Coronary artery (tissue), 2 donors: Measurements from ENCODE around the gene P2RY2.

Experiments used
- DNase-seq: peaks from one replicate; pipeline ENCODE4 v3.0.0-alpha.2; 2017; ENCODE audit warnings: low spot score
- H3K27ac ChIP-seq, 2 donors: fragments of 200-600 bp; sonication (generic); one replicate each; pipeline ENCODE4 v1.5.1; 2016 to 2019
- H3K4me3 ChIP-seq: fragments of 200-600 bp; sonication (generic); 2 replicates; pipeline ENCODE4 v1.5.1; 2016; ENCODE audit warnings: mild to moderate bottlenecking, moderate library complexity
- TF ChIP-seq, protein P1 (sequence below): fragments of 200-600 bp; sonication (generic); IDR thresholded peaks from one replicate; pipeline ENCODE4 v1.5.1; 2019; ENCODE audit warnings: antibody characterized with exemption

P2RY2 gene

DNA sequence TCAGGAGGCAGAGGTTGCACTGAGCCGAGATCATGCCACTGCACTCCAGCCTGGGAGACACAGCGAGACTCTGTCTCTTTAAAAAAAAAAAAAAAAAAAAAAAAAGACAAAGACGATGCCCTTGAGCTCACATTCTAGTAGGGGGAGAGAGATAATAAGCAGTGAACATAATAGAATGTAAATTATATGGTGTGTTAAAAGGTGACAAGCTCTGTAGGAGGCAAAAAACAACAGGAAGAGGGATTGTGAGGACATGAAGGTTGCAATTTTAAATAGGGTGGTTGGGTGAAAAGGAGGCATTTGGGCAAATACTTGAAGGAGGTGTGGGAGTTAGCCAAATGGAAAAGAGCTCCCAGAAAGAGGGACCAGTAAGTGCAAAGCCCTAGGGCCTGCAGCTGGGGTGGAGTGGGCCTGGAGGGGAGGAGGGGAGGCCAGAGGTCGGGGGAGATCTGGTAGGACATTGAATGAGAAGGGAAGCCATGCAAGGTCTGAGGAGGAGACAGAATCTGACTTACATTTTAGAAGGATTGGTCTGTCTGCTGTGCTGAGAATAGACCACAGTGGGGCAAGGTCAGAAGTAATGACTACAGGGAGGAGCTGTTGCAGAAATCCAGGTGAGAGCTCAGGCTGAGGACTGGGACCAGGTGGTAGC, 26.6 kb downstream of the P2RY2 start:
- TF ChIP-seq, protein P1, sequence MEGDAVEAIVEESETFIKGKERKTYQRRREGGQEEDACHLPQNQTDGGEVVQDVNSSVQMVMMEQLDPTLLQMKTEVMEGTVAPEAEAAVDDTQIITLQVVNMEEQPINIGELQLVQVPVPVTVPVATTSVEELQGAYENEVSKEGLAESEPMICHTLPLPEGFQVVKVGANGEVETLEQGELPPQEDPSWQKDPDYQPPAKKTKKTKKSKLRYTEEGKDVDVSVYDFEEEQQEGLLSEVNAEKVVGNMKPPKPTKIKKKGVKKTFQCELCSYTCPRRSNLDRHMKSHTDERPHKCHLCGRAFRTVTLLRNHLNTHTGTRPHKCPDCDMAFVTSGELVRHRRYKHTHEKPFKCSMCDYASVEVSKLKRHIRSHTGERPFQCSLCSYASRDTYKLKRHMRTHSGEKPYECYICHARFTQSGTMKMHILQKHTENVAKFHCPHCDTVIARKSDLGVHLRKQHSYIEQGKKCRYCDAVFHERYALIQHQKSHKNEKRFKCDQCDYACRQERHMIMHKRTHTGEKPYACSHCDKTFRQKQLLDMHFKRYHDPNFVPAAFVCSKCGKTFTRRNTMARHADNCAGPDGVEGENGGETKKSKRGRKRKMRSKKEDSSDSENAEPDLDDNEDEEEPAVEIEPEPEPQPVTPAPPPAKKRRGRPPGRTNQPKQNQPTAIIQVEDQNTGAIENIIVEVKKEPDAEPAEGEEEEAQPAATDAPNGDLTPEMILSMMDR = no peak
- DNase-seq = no peak

DNA sequence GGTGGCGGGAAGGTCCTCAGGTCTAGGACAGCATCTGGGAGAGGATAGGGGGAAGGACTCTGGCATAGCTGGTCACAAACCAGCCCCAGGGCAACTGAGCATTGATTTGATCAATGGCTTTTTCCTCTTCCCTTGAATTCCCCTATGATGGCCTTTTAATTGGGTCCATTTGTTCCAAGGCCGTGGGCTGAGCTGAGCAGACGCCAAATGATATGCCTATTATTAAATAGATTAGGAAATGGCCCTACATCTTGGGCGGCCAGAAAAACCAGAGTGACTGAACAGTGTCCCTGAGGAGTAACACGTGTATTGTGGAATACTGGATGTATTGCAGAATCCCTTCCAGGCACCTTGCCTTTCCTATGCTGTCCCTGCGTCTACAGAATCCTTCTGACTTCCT, 27.4 kb downstream of the P2RY2 start:
- no peak for DNase-seq
- TF ChIP-seq, protein P1 = no peak
- peak overlapping the region in 1 of 2 donors; percentile 28 for H3K27ac ChIP-seq
- H3K4me3 ChIP-seq = no peak overlapping the region

More for the DNA sequence above, 26.6 kb downstream of the P2RY2 start:
- Histone ChIP-seq H3K27ac (no peak overlapping the region), H3K4me3 (no peak overlapping the region)

DNA sequence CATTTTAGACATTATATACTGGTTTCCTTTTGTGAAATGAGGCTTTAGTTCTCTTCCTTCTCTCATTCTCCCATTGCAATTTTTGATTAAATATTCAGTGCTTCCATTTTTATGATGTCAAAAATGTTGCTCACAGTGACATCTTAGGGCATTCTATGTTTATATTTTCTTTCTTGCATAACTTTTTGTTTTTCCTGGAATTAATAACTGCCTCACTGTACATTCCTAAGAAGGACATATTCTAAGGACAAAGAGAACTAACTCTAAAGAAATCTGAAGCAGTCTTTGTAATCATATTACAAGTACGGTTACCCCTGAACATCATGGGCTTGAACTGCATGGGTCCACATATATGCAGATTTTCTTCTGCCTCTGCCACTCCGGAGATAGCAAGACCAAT, 28.2 kb downstream of the P2RY2 start:
- no peak for DNase-seq
- TF ChIP-seq, protein P1 = no peak
- Histone ChIP-seq H3K4me3 (no peak overlapping the region), H3K27ac (no peak overlapping the region)

DNA sequence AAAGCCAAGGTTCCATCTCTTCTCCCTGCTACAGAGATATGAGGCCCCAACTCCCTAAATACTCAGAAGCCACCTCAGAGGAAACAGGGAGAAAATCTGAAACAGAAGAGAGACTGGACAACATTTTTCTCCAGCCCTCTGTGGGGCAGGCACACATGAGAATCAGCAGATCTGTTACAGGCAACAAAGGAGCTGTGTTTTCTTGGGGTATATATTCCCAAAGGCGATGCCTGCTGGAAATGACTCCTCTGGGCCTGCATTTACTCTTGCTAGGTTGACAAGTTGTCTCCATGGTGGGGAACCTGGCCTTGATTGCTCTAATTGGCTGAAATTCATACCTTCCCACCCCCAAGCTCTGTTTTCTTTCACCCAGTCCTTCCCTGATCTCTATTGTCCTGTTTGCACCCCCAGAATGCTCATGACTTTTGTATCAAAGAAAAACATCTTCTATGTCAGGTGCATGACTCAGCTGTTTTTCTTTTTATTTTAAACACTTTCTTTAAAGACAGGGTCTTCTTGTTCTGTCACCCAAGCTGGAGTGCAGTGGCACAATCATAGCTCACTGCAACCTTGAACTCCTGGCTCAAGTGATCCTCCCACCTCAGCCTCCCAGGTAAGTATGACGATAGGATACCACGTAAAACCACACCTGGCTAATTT, 30.6 kb downstream of the P2RY2 start:
- TF ChIP-seq, protein P1 = no peak
- Histone ChIP-seq H3K27ac (no peak overlapping the region), H3K4me3 (no peak overlapping the region)
- no peak for DNase-seq

DNA sequence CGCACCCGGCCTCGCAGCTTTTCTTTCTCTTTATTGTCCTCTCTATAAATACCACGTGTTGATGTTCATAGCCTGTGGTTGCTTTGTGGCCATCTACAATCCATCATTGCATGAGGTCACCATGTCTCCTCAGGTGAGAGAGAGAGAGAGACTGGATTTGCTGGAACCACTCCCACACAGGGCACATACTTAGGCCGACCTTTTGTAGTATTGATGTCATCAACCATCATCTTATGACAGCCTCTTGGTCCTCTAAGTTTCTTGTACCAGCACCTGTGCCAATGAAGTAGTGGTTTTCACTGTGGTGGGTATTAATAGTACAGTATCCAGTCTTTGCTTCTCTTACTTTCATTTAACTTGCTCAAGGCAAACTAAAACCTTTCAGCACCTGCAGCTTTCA, 31.2 kb downstream of the P2RY2 start:
- no peak overlapping the region for H3K4me3 ChIP-seq
- no peak overlapping the region for H3K27ac ChIP-seq
- TF ChIP-seq, protein P1 = no peak
- no peak for DNase-seq

DNA sequence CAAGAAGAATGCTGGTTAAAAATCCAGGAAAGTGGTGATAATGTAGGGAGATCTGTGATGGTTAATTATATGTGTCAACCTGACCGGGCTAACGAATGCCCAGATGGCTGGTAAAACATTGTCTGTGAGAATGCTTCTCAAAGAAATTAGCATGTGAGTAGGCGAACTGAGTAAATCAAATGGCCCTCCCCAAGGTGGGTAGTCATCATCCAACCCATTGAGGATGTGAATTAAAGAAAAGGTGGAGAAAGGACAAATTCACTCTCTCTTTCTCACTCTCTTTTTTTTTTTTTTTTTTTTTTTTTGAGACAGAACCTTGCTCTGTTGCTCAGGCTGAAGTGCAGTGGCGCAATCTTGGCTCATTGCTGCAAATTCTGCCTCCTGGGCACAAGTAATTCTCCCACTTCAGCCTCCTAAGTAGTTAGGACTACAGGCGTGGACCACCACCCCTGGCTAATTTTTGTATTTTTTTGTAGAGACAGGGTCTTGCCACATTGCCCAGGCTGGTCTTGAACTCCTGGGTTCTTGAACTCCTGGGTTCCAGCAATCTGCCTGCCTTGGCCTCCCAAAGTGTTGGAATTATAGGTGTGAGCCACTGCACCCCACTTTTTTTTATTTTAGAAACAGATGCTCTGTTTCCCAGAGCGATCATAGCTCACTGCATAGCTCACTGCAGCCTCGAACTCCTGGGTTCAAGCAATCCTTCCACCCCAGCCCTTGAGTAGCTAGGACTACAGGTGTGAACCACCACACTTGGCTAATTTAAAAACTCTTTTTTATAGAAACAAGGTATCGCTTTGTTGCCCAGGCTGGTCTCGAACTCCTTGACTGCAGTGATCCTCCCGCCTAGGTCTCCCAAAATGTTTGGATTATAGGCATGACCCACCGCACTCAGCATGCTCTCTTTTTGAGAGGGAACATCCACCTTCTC, 32.0 kb downstream of the P2RY2 start:
- Histone ChIP-seq H3K27ac (no peak overlapping the region), H3K4me3 (no peak overlapping the region)
- no peak for DNase-seq
- TF ChIP-seq, protein P1 = no peak
